ENCODE measurements around the gene HS3ST1. TPM values are rescaled to one million over a fixed set of nuclear protein-coding genes. Genes with fewer than 3 reads are reported as not detected.
"Not testable (repeated sequence)": the region's sequence is repeated elsewhere in the genome, so short reads cannot be mapped to it uniquely, and the experiment has no call there.

The HS3ST1 gene
- polyA plus RNA-seq, 12 donors, result 0.05 to 0.85 (median 0.27) TPM; not detected in 2

DNA sequence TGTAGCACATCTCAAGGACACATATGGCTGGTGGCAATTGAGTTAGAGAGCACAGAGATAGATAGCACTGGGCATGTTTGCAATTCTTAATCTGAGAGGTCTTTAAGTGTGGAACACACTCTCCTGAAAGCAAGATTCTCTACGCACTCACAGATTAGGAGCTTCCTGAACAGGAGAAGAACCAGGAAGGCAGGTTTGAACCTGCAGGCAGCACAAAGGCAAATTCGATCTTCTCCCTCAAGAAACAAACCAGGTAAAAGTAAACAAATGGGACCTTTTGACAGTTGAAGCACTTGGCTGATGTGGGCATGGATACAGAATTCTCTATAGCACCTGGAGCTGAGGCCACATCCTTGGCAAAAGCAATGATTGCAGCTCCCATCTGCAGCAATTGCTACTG, 24.3 kb downstream of the HS3ST1 start:
- no peak for DNase-seq

DNA sequence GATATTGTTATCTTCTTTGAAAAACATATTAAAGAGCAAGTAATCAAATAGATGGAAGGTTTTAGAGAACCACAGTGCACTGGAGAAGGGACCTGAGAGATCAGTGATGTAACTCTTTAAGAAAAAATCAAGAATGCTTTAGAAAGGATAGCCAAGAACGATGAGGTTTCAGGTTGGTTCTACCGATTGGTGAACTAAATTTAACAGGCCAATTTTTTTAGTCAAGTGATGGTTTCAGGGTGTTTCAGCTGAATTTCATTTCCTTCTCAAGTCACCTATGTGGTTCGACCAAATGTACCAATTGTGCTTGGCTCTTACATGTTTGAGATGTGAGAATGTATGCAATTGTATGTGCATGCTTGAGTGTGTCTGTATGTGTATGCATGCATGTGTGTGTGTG, 26.5 kb downstream of the HS3ST1 start:
- DNase-seq, result no peak

DNA sequence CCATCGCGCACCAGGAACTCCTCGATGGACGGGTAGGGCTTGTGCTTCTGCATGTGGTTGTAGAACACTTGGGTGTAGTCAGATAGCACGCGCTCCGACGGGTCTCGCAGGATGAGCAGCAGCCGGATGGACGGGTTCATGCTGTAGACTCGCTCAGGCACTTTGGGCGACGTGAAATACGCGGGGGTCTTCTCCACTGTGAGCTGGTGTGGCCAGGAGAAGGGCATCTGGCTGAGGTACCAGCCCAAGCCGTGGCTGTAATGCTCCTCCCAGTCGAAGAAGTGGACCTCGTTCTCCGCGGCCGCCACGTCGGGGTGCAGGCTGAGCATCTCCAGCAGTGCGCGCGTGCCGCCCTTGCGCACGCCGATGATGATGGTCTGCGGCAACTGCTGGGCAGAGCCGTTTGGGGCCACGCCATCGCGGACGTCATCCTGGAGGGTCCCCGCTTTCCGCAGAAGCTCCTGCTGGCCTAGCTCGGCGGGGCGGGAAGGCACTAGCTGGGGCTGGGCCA, 29.2 kb downstream of the HS3ST1 start:
- DNase-seq, result no peak

DNA sequence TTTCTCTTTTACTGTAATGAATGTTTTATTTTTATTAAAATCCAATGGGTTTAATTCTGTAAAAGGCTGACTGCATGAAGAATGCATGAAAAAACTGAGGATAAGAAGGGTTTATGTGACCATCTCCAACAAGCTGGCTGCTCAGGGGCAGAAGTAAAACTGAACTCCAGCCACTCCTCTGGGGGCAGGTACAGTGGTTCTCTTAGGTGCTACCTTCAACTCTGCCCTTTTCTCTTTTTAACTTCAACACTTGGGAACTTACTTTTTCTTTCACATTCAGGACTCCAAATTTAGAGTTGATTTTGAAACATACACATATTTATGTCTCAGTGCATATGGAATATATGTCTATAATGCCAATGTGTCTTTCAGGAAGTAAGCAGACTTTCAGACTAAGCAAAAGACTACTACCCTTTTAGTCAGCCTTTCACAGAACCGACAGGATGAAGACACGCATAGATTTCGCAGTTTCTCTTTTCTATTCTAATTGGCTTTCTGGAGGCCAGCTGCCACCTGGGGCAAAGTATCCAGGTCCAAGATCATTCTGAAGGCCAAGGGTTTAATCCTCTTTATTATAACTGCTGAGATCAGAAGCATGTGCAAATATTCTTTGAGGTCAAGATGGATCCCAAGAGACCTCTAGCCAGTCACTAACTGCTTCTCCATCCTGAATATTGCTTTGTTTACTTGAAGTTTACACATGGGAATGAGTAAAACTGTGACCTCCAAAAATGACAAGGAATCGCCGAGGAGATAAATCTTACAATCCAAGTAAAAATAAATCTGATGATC, 30.7 kb downstream of the HS3ST1 start:
- DNase-seq, result no peak

DNA sequence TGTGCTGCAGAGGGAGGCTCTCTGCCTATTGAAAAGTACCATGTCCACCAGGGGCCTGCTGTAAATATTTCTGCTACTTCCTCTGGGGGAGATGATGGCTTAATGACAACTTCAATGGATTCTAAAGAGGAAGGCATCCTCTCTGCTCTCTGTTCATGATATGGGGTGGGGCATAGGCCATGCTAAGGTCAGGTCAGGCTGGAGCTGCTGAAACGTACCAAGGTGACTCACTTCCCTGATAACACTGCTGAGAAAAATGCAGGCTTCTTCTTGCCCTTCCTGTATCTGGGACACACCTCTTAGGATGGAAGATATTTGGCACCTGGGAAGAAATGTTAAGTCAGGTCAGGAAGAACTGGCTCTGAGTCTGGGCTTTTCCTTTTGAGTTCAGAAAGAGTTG, 31.5 kb downstream of the HS3ST1 start:
- DNase-seq, result no peak

DNA sequence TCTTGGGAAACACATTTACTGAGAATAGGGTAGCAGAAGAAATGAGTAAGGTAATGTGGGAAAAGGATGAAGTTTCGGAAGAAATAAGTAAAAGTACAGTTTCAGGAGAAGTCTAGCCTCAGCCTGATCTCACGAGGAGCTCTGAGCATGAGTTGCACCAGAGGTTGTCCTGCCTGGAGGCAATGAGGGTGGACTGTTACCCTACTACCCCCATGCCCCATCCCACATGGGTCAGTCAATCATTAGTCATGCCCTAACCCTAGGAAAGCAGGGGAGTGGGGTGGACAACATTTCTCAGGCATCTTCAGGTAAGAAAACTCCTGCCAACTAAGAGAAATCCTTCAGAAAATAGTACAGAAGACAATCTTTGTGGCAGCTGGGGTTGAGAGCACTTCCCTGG, 35.1 kb downstream of the HS3ST1 start:
- DNase-seq, result no peak

DNA sequence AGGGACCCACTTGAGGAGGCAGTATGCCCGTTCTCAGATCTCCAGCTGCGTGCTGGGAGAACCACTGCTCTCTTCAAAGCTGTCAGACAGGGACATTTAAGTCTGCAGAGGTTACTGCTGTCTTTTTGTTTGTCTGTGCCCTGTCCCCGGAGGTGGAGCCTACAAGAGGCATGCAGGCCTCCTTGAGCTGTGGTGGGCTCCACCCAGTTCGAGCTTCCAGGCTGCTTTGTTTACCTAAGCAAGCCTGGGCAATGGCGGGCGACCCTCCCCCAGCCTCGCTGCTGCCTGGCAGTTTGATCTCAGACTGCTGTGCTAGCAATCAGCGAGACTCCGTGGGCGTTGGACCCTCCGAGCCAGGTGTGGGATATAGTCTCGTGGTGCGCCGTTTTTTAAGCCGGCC, 44.6 kb downstream of the HS3ST1 start:
- DNase-seq, result not testable (repeated sequence)

DNA sequence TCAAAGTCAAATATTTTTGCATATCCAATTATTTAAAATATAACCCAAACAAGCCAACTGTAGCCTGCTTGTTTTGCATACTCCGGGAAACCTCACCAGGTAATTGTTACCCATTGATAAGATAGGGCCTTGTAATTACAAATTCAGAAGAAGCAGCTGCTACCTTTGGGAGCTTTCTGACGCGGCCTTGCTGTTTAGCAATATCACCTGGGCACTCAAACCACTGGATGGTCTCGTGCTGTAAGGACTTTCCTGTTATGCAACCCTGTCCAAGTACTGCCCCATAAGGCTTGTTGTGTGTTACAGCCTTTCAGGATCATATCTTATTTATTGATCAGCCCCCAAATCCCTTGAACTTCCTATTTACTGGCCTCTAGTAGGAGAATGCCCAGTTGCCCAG, 52.1 kb downstream of the HS3ST1 start:
- no peak for DNase-seq

DNA sequence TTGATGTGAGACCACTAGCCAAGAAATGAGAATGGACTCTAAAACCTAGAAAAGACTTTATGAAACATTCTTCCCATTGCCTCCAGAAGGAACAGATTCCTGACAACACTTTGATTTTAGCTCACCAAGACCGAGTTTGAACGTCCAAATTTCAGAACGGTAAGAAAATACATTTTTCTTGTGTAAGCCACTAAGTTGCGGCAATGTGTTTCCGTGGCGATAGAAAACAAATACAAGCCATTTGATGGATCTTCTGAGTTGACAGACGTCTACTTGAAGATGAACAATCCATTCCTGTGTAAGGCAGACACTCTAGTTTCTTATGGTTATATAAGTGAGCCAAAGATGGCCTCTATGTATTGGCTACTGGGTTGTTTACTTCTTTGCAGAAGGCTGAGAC, 52.5 kb downstream of the HS3ST1 start:
- no peak for DNase-seq

DNA sequence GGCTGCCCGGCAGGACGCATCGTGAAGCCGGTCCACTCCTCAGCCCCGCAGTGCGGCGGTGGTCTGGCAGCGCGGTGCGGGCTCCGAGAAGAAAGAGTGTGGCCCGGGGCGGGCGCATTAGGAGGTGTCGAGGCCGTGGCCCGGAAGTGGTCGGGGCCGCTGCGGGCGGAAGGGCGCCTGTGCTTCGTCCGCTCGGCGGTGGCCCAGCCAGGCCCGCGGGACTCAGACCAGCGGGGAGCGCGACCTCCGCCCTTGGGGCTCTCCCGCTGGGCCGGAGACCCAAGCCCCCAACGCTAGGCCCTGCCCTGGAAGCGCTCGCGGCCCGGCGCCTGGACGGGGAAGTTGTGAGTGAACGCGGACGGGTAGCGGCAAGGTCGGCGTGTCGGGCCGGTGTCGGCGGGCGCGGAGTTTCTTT, 60.0 kb downstream of the HS3ST1 start:
- DNase-seq, result no peak

DNA sequence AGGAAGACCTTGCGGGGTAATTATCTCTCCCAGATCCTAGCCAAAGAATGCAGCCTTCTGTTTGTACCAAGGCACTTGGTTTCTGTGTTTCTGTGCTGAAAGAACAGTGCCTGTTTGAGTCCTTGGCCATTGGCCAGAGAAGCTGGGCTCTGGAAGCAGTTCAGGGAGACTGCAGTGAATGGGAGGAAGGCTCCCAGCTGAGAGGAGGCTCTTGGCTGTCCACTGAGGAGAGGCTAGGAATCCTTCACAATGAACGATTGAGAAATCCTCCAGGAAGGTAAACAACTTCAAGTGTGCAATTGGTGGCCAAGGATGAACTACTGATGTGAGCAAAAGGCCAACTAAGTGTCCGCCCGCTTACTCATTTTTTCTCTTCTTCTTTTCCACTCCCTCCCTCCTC, 61.3 kb downstream of the HS3ST1 start:
- peak; percentile 26 for DNase-seq

DNA sequence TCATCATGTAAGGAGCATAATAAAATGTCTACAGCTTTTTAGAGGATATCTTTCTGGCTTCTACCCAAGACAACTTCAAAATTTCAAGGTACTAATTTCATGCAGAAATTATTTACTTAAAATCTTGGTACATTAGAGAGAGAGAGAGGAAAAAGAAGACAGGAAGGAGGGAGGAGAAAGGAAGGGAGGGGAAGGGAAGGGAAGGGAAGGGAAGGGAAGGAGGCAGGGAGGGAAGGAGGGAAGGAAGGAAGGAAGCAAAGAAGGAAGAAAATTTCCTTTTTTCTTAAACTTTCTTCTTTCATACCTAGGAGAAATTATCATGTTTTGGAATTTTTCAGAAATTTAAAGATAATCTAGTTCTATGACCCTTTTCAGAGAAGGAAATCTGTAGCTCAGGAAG, 61.8 kb downstream of the HS3ST1 start:
- DNase-seq, result no peak

DNA sequence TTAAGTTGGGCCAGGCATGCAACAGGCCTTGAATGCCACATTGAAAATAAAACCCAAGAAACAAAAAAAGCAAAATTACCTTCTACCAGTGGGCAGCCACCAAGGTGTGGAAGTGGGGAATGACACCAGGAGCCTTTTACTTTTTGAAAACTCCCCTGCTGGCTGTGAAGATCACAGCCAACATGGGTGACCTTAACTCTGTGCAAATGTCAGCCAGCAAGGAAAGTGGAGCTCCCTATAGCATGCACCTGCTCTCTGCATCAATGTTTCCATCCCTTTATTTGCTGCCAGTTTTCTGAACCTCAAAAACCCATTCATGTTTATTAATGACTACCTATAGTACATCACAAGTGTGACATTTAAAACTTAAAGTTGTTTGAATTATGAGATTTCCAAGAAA, 63.7 kb downstream of the HS3ST1 start:
- DNase-seq, result no peak

DNA sequence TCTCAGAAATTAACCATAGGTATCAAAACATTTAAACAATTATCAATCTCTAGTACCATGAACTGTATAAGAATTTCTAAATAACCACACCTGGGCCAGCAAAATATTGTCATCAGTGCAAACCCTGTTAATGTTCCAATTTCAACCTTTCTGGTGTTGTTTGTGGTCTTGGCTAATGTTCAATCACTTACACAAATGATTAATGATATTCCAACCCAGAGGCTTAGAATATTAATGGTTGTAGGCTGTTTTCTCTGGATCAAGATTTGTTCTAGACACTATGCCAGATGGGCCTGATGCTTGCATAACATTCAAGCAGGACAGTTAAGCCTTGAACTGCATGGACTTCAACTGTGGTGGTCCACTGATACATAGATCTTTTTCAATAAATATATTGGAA, 69.1 kb downstream of the HS3ST1 start:
- DNase-seq, result no peak

DNA sequence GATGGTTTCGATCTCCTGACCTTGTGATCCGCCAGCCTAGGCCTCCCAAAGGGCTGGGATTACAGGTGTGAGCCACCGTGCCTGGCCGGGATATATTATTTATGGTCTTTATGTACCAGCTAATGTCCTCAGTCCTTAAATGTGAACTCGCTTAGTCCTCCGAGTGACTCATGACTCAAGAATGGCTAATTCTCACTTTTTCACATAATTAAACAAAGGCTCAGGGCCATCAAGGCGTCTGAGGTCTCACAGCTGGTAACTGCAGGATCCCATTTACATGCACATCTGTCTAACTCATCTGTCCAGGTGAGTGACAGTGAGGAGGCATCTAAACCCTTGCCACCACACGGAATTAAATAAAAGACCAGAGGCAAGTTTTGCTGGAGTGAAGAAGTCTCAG, 73.5 kb downstream of the HS3ST1 start:
- DNase-seq, result no peak

DNA sequence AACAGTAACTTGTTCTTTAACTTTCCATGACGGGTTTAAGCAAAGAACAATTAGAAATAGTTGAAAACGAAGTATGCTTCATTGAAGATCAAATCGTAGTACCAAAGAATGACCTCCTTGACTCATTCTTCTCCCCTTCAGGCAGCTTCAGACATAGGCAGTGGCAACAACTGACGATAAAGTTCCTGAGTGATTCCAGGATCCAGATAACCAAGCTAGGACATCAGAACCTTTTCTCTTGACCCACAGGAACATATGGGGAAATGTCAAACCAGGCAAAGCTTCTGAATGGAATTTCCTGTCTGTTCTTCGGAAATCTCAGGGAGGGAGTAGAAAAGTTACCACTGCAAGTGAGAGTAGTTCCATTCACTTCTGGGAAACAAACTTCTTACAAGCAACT, 74.2 kb downstream of the HS3ST1 start:
- no peak for DNase-seq

DNA sequence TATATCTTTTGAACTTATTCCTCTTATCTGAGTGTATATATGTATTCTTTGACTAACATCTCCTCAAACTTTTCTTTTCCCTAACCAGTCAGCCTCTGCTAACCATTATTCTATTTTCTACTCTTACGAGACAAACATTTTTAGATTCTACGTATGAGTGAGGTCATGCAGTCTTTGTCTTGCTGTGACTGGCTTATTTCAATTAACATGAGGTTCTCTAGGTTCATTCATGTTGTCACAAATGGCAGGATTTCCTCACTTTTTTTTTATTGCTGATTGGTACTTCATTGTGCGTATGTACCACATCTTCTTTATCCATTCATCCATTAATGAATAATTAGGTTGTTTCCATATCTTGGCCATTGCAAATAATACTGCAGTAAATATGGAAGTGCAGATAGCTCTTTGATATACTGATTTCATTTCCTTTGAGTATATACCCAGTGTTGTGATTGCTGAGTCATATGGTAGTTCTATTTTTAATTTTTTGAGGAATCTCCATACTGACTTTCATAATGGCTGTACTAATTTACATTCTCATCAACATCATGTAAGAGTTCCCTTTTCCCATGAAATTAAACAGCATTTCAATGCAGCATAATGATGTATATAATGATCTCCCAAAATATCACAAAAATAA, 80.1 kb downstream of the HS3ST1 start:
- no peak for DNase-seq

DNA sequence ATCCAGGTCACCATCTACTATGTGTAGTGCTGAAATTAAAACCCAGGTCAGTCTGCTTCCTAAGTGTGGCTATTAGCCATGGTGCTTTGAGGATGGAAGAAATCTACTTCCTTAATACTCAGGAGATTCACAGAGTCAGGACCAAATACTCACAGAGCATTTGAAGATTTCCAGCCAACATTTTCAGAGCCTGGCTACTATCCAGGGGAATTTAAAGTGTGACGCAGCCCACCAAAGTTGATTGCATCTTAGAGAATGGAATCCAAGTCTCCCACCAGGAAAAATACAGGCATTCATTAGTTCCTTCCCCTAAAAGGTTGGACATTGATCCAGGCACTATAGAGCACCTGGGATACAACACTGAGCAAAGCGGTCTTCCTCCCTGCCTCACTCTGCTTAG, 83.8 kb downstream of the HS3ST1 start:
- DNase-seq, result no peak

DNA sequence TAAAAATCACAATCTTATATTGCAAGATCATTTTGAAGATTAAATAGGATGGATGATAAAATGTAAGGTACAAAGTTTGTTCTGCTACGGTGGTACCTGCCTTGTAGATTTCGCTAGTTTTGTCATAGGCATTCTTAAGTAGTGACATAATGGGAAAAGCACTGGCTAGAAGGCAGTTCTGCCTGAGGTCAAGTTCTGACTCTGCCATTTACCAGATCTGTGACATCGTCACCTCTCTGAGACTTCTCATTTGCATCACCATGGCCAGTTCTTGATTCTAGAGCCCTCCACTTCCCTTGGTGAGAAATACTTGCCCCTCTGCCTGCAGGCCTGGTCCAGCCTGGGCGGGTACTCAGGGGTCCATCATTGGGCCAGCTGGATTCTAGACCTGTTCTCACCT, 85.2 kb downstream of the HS3ST1 start:
- no peak for DNase-seq

All from muscle of arm (tissue), 12 donors.